Cerebellar cortex (tissue), 1 donor: ENCODE results near the gene GLDC.
"Not testable (repeated sequence)": the region's sequence is repeated elsewhere in the genome, so short reads cannot be mapped to it uniquely, and the experiment has no call there.

Source experiments
- DNase-seq: peaks from one replicate; pipeline ENCODE4 v3.0.0-alpha.2; 2015; ENCODE audit warnings: low spot score

GLDC gene

DNA sequence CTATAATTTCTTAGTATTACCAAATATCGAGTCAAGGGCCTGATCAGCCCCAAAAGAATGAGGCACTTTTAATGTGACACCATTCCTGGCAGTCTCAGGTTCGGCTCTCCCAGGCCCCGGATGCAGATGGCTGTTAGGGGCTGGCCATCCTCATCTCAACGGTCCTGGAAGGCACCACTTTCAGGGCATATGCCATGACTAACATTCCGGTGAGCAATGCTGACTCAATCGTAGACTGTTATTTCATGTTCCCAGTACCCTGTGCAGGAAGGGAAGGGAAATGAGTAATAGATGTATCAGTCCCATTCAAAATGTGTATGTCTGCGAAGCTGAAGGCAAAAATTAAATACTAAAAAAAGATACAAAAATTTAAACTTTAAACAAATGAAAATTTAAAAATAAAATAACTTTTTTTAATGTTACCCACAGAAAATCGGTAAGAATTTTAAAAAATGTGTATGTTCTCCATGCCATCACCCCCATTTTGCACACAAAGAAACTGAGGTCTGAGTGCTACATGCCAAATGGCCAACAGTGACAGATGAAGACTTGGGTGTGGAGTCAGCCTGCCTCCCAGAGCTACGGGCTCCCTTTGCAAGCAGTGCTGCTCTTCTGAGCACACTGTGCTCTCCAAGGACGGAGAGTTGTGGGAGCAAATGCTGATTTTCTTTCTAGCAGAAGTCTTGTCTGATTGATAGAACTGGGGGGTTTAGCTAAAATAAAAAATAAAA is 79.0 kb downstream of the GLDC start:
- no peak for DNase-seq

DNA sequence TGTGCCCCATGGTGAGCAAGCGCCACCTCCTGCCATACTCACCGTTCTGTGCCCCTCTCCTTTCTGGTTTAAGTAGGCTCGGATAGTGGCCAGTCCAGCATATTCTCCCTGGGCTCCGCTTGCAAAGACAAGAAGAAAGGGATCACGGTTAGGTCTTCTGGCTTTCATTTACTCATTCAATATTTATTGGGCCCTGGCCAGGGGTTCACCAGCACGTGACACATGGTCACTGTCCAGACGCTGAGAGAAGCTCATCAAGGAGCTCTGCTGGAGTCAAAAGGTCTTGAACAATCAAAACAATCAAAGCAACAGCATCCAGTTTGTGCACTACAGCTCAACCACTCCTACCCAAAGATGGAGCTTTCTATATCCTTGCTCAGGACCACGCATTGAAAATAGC is 80.2 kb downstream of the GLDC start:
- DNase-seq = no peak

DNA sequence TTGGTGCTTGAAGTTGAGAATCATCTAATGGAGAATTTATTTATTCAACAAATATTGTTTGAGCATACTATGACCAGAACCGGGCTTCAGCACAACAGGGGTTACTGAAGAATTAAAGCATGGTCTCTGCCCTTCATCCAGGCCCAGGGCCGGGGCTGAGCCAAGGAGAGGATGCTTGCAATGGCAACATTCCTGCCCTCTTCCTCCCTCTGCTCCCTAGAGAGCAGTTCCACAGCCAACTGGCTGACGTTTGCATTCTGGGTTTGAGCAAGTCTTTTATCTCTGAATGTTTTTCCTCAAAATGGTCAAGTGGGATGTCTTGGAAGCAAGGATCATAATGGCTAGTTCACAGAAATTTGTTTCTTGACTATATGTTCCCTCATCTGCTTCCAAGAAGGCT is 80.7 kb downstream of the GLDC start:
- no peak for DNase-seq

- DNase-seq = no peak
Measured at GRCh38 chr9:6564360-6564759, 81.2 kb downstream of the GLDC start.

GRCh38 chr9:6562871-6563430 is 82.6 kb downstream of the GLDC start:
- DNase-seq = no peak

- no peak for DNase-seq
Measured at GRCh38 chr9:6562201-6562600, 83.3 kb downstream of the GLDC start.

DNA sequence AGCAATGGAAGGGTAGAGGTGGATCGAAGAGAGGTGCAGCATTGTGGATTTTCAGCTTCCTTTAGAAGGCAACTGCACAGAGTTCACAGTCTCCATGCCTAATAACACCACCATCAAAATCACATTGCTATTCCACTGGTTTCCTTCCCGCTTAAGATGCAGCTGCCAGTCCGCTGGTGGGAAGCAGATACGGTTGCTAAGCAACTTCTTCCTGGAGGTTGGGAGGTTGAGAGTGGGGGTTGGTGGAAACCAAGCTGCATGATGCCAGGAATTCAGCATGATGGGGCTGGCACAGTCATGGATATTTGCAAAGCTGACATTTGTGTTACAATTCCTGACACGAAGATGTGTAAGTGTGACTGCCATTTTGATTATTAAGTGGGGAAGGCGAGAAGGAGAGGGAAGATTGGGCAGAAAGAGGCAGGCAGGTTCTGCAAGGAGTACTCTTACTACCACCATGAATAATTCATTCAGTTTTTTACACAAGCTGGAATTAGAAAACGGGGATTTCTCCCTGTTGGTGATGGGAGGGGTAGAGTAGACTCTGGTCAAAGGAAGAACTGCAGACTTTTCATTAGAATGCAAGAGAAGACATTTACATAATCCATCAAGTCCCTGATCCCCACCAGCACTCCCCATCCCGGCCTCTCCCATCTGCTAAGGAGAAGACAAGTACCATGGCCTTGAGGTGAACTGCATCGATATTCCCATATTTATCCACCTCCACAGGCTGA is 87.5 kb downstream of the GLDC start:
- no peak for DNase-seq

DNA sequence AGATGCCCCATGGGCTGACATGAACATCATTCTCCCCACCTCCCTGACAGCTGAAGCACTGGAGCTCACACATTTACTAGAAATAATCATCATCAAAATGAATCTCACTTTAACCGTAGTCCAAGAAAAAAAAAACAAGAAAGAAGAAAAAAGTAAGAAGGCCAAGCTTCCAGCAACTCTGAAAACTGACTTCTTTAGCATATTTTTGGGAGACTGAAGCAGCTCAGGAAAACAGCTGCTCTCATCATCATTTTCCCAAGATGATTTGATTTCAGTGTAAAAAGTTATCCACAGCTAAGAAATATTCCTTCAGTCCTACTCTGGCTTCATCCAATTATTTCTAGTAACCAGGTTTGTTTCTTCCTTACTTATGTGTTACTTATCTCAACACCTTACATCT is 91.7 kb downstream of the GLDC start:
- DNase-seq = no peak

- DNase-seq = no peak
Measured at GRCh38 chr9:6552498-6553121, 92.9 kb downstream of the GLDC start.

DNA sequence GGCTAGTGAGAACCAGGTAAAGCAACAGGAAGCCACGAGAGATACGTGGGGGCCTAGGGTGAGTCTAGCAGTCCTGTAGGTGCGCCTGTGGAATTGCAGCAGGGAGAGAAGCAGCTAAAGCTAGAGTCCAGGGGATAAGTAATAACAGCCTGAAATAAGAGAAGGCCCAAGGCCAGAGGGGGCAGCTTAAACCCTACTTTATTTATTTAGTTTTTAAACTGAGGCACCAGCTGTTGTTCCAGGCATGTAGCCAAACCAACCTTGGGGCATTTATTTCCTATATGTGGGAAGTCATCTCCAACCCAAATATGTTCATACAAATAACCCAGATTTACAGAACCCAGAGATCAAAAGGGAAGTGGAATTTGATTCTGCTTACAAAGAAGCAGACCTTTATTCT is 93.5 kb downstream of the GLDC start:
- DNase-seq = no peak

- no peak for DNase-seq
Measured at GRCh38 chr9:6551136-6551535, 94.4 kb downstream of the GLDC start.

DNA sequence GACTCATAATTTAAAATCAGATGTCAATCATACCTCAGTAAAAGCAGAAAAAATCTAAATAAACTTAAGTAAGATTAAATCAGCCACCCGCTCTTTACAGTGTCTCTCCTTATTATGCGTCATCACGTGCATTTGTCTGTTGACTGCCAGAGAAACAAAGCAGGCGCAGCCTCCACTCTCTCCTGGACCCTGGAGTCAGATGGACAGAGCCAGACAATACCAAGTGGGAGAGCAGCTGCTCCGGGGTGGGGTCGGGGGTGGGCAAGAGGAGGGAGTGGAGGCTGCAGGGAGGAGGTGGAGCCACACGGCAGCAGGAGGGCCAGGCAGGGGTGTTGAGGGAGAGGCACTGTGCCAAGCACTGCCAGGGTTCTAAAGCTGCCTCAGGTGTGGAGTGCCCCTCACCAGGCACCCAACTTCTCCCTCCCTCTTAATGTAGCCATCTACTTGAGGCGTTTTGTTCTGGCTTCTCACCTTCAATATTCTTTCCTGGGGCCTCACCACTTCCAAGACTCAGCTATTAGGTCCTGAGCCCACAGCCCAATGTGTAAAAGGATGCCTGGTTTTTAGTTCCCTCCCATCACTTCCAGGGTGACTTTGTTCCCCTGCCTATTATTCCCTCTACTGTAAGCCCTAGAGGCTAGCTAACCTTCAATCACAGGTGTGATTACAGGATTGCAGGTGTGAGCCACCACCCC is 96.3 kb downstream of the GLDC start:
- DNase-seq = no peak

DNA sequence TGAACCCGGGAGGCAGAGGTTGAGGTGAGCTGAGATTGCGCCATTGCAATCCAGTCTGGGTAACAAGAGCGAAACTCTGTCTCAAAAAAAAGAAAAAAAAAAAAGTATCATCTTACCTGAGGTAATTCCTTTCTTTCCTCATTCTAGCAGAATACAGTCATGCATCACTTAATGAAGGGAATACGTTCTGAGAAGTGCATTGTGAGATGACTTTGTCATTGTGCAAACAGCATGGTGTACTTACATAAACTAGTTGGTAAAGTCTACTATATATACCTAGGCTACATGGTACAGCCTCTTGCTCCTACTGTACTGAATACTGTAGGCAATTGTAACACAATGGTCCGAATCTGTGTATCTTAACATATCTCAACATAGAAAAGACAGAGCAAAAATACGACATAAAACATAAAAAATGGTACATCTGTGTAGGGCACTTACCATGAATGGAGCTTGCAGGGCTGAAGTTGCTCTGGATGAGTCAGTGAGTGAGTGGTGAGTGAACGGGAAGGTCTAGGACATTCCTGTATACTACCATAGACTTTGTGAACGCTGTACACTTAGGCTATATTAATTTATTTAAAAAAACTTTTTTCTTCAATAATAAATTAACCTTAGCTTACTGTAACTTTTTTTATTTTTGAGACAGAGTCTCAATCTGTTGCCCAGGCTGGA is 100.4 kb downstream of the GLDC start:
- no peak for DNase-seq

- DNase-seq = no peak
Measured at GRCh38 chr9:6543204-6543603, 102.3 kb downstream of the GLDC start.

DNA sequence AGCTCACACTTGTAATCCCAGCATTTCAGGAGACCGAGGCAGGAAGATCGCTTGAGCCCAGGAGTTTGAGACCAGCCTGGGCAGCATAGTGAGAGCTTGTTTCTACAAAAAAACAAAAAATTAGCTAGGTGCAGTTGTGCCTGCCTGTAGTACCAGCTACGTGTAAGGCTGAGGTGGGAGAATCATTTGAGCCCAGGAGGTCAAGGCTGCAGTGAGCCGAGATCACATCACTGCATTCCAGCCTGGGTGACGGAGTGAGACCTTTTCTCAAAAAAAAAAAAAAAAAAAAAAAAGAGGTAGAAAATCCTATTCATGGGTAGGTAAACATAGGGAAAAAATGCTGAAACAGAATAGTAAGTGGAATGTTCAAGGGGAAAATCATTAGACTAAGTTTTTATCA is 102.9 kb downstream of the GLDC start:
- DNase-seq = not testable (repeated sequence)

DNA sequence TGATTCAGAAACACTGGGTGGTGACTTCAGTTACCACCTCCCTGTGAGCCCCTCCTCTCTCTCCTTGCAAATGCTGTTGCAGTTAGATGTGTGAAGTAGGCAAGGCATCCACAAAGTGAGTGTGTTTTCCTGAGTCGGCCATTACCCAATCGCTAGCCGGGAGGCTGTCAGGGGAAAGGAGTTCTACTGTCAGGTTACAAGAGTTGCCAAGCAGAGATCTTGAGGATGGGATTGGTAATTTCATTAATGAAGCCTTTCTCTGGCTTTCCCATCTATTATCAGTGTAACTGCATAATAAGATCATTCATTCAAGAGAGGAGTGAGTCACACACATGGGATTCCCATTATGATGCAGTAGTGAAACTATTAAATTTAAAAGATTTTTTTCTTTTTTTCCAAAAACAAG is 106.9 kb downstream of the GLDC start:
- no peak for DNase-seq

DNA sequence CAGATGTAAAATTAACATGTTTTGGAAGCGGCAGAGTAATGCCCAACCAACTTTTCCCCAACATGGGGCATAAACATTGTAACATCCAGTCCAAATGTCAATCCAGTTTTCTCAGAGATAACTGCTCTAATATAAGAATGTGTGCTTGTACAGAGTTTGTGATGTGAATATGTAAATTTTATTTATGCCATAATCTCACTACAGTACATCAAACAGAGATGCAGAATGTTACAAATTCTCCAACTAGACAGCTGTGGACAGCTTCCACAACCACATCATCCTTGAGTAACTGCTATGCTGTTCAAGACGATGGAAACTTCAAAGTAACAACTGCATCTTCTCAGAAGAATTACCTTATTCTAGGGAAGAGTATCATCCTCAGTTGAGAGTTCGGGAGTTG is 109.9 kb downstream of the GLDC start:
- DNase-seq = no peak

DNA sequence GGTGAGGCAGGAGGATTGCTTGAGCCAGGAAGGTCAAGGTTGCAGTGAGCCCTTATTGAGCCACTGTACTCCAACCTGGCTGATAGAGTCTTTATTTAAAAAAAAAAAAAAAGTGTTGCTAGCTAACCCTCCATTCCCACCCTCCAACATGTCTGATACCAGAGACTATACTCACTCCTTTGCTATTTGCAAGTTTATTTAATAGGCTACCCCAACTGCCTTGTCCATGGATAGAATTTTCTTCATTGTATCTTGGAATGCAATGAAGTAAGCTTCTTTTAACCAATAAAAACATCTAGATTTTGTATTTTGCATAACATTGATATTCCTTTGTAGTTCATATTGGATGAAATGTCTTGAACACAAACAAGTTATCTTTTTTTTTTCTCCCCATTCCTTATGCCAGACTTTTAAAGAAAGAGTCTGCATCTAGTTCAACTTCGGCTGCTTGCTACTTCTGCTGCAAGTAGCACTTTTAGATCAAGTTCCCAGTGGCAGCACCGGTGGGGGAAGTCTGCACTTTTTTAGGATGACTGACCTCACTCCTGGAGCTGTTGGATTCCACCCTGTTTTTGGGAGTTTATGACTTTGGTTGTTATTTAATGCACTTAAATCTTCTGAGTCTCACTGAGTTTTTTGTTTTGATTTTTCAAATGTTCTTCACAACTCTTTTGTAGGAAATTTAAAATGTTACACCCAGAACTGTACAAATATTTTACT is 120.0 kb downstream of the GLDC start:
- no peak for DNase-seq

DNA sequence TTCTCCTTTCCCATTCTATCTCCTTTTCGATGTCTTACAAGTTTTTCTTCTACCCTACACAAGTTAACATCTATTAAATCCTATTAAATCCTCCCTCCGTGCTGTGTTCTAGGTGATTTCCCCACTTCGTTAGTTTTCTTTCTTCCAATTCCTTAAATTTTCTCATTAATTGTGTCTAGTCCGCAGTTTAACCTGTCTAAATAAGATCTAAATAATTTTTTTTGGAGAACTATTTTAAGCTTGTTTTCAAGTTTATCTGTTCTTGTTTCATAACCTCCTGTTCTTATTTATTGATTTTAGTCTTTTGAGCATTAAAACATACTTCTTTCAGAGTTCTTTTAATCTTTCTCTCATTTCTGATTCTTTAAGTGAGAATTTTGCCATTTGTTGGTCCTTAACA is 123.3 kb downstream of the GLDC start:
- no peak for DNase-seq

DNA sequence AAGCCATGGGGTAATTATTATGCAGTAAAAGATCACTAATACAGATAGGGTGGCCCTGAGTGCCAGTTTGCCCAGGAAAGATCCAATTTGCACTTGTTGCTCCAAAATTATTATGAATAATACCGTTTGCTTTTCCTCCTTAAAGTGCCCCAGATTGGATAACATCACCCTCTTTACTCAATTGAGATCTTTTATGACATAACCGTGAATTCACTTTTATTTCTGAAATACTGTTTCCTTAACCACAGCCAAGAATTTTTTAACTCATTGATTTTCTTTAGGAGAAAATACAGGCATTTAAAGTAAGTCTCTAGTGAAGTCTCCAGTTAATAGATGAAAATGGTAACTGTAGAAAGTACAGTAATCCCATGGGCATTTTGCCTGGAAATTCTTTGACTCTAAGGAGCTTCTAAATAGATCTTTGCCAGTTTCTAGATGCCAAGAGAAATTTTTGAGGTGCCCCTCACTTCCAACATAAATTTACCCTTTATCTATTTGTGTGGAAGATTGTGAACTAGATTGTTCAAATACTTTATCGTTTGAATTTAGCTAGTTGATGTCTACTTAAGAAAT is 133.4 kb downstream of the GLDC start:
- DNase-seq = no peak

- DNase-seq = no peak
Measured at GRCh38 chr9:6506571-6506970, 139.0 kb downstream of the GLDC start.
